Endothelial cell of umbilical vein (primary cell): ENCODE data around the gene ELMO1. TPM values are rescaled to one million over a fixed set of nuclear protein-coding genes. Genes with fewer than 3 reads are reported as not detected.

Experiments used
- BruUV-seq: library from RNA; stranded (reverse); fragments of 400-500 nt; replicated peaks from 2 replicates; lab custom pipeline; 2021; lab: Mats Ljungman, UMichigan
- CTCF ChIA-PET: fragments of 300-600, 350-600 bp; sonication (Branson Sonifier 250); formaldehyde crosslinking; loops from one replicate; lab custom pipeline; 2021; ENCODE audit warnings: antibody characterized with exemption, inconsistent platforms; lab: Charles Lee
- POLR2A ChIA-PET: fragments of 300-600, 350-600 bp; sonication (Branson Sonifier 250); formaldehyde crosslinking; loops from one replicate; lab custom pipeline; 2021; ENCODE audit warnings: antibody characterized with exemption, inconsistent platforms; lab: Charles Lee
- DNase-seq: peaks from one replicate; pipeline ENCODE4 v3.0.0-alpha.2; 2011; ENCODE audit warnings: low read depth, low spot score
- FAIRE-seq: peaks from 2 replicates; lab custom pipeline; 2011; peaks lifted over from hg19 to GRCh38; lab: Jason Lieb, UNC
- H2AFZ ChIP-seq: 2 replicates; pipeline ENCODE4 v1.6.0; 2012; ENCODE audit warnings: low read depth, low read length, control low read depth, inconsistent platforms
- H3K27ac ChIP-seq: 2 replicates; pipeline ENCODE4 v1.5.1; 2011; ENCODE audit warnings: low read depth, mild to moderate bottlenecking, control low read depth, low read length, moderate library complexity; ENCODE audit not compliant: insufficient read depth
- H3K27me3 ChIP-seq, 2 experiments: 2 replicates each; pipeline versions ENCODE4 v1.6.0 to v1.6.1; 2011; ENCODE audit warnings: low read length in 2 of 2, mixed read lengths in 1 of 2; ENCODE audit not compliant: control insufficient read depth in 2 of 2, insufficient read depth in 2 of 2
- H3K36me3 ChIP-seq, 2 experiments: 2 replicates in 1 of 2; 3 replicates in 1 of 2; pipeline ENCODE4 v1.5.1; 2011; ENCODE audit warnings: low read length in 2 of 2, mild to moderate bottlenecking in 1 of 2, moderate library complexity in 1 of 2; ENCODE audit not compliant: control insufficient read depth in 2 of 2, insufficient read depth in 2 of 2; ENCODE audit errors: extremely low read depth in 1 of 2
- H3K4me1 ChIP-seq: 3 replicates; pipeline ENCODE4 v1.5.1; 2011; ENCODE audit warnings: mild to moderate bottlenecking, low read length; ENCODE audit not compliant: control insufficient read depth, insufficient read depth; ENCODE audit errors: extremely low read depth
- H3K4me2 ChIP-seq: 2 replicates; pipeline ENCODE4 v1.6.1; 2011; ENCODE audit warnings: low read length, control low read depth, mixed read lengths; ENCODE audit not compliant: insufficient read depth
- H3K4me3 ChIP-seq, 3 experiments: fragments of 200-600 bp in 1 of 3; sonication (generic), shearing (Covaris generic) in 1 of 3; replicated peaks in 1 of 3; 2 replicates each; pipeline ENCODE4 v1.5.1; 2011 to 2016; ENCODE audit warnings: control low read depth in 3 of 3, low read length in 3 of 3, mild to moderate bottlenecking in 2 of 3, inconsistent platforms in 1 of 3, low read depth in 1 of 3, moderate library complexity in 1 of 3; ENCODE audit not compliant: insufficient read depth in 1 of 3
- H3K79me2 ChIP-seq: 2 replicates; pipeline ENCODE4 v1.6.0; 2012; ENCODE audit warnings: low read length, inconsistent platforms; ENCODE audit not compliant: control insufficient read depth, insufficient read depth
- H3K9ac ChIP-seq: replicated peaks from 2 replicates; pipeline ENCODE3; 2011; ENCODE audit warnings: low read length, control low read depth; ENCODE audit not compliant: insufficient read depth; ENCODE audit errors: extremely low read depth
- H3K9me1 ChIP-seq: replicated peaks from 3 replicates; pipeline ENCODE4 v1.6.0; 2011; ENCODE audit warnings: mild to moderate bottlenecking, low read length; ENCODE audit not compliant: control insufficient read depth, insufficient read depth; ENCODE audit errors: extremely low read depth
- H3K9me3 ChIP-seq: replicated peaks from 2 replicates; pipeline ENCODE4 v1.5.1; 2012; ENCODE audit warnings: low read length, inconsistent platforms; ENCODE audit not compliant: control insufficient read depth, insufficient read depth
- H4K20me1 ChIP-seq: replicated peaks from 2 replicates; pipeline ENCODE3; 2011; ENCODE audit warnings: mild to moderate bottlenecking, low read length; ENCODE audit not compliant: control insufficient read depth, insufficient read depth; ENCODE audit errors: extremely low read depth
- CTCF ChIP-seq, 2 donors: IDR thresholded peaks; 1 replicate in 1 of 2; 2 replicates in 1 of 2; pipeline ENCODE4 v1.5.1; 2011; ENCODE audit warnings: low read length in 2 of 2, mild to moderate bottlenecking in 2 of 2, moderate library complexity in 2 of 2, control low read depth in 1 of 2, inconsistent platforms in 1 of 2, low read depth in 1 of 2; ENCODE audit not compliant: insufficient read depth in 1 of 2; ENCODE audit errors: extremely low read depth in 1 of 2
- EZH2 ChIP-seq: IDR thresholded peaks from 2 replicates; pipeline ENCODE4 v1.6.1; 2012; ENCODE audit warnings: borderline replicate concordance, low read depth, mild to moderate bottlenecking, moderate library complexity, low read length, inconsistent platforms; ENCODE audit not compliant: severe bottlenecking
- FOS ChIP-seq: IDR thresholded peaks from 2 replicates; pipeline ENCODE4 v1.6.1; 2011; ENCODE audit warnings: mild to moderate bottlenecking, low read length, moderate library complexity, borderline replicate concordance; ENCODE audit not compliant: insufficient read depth
- GATA2 ChIP-seq: IDR thresholded peaks from 2 replicates; pipeline ENCODE4 v1.7.0; 2011; ENCODE audit warnings: low read depth, mild to moderate bottlenecking, moderate library complexity, mixed read lengths, low read length; ENCODE audit not compliant: insufficient read length, insufficient read depth
- JUN ChIP-seq: IDR thresholded peaks from 2 replicates; pipeline ENCODE4 v1.6.1; 2011; ENCODE audit warnings: borderline replicate concordance, low read depth; ENCODE audit not compliant: insufficient read length, insufficient read depth
- MYC ChIP-seq: IDR thresholded peaks from one replicate; pipeline ENCODE4 v1.6.1; 2011; ENCODE audit warnings: mild to moderate bottlenecking, low read depth, low read length
- POLR2A ChIP-seq: IDR thresholded peaks from 2 replicates; pipeline ENCODE4 v1.6.1; 2012; ENCODE audit warnings: low read depth, mild to moderate bottlenecking, control low read depth, low read length
- POLR2AphosphoS5 ChIP-seq: IDR thresholded peaks from 2 replicates; pipeline ENCODE4 v1.6.1; 2012; ENCODE audit warnings: low read depth, mild to moderate bottlenecking, control low read depth, low read length, moderate library complexity; ENCODE audit not compliant: insufficient read depth
- dilution Hi-C: fragments of 300-500 bp; cut with MboI; formaldehyde crosslinking; loops from one replicate; pipeline ENCODE4 v1.15.0; 2019; ENCODE audit warnings: low sequenced_read_pairs; ENCODE audit not compliant: extremely low pct_ligation_motif_present
- intact Hi-C: fragments of 100-400 bp; cut with micrococcal nuclease; formaldehyde crosslinking; loops from one replicate; pipeline ENCODE4 v1.10.0; 2022
- polyA plus RNA-seq, 4 experiments: library from polyadenylated mRNA; depleted of rRNA in 3 of 4; stranded (reverse) in 3 of 4; unstranded in 1 of 4; fragments of >200 nt; gene quantifications; 2 replicates each; pipeline versions ENCODE4 v1.2.1 to v1.2.3, GENCODE V29; 2011 to 2012; ENCODE audit warnings: missing spikeins in 1 of 4
- total RNA-seq: library from RNA; stranded (reverse); gene quantifications from 2 replicates; pipeline ENCODE4 v1.2.3, GENCODE V29; 2021
- TF ChIP-seq, protein P1 (sequence below): IDR thresholded peaks from 2 replicates; pipeline ENCODE4 v1.6.1; 2011; ENCODE audit not compliant: insufficient read depth, insufficient read length

Gene ELMO1
- total and polyA plus RNA-seq, 2 donors (not counting 3 experiments of a cell fraction or from before 2014, with no cell fraction given) = 17.0 to 30.6 TPM

DNA sequence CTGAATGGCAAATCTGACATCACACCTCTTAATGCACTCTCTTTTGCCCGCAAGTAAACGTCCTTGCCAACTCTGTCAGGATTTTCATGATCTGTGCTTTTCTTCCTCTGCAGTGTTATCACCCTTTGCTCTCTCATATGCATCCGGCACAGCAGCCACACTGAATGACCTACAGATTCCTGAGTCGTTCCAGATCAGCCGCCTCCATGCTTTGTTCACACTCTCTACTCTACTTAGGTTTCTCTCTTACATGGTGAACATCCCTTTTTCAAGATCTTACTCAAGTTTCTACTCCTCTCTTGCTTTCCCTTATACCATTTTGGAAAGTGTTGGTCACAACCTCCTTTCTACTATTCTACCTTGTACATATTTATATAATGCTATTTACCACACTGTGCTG, 596.6 kb downstream of the ELMO1 start:
- intact Hi-C loops (no loop called here), dilution Hi-C loops (no loop called here)
- Histone ChIP-seq H3K9me3 (no peaks in the 10 kb centered on the region), H3K4me1 (no peaks in the 10 kb centered on the region), H3K4me3 (no peak overlapping the region), H3K79me2 (no peaks in the 10 kb centered on the region), H3K9me1 (no peaks in the 10 kb centered on the region), H3K9ac (no peak overlapping the region), H3K27me3 (no peaks in the 10 kb centered on the region), H2AFZ (no peak overlapping the region), H3K36me3 (peaks cover 0 to 4% of the 10 kb centered on the region in 2 experiments), H3K27ac (no peak overlapping the region), H4K20me1 (no peaks in the 10 kb centered on the region), H3K4me2 (no peak overlapping the region)
- no peak for TF ChIP-seq FOS
- TF ChIP-seq POLR2AphosphoS5 = no peak
- no peak for TF ChIP-seq EZH2
- TF ChIP-seq JUN = no peak
- TF ChIP-seq MYC = no peak
- TF ChIP-seq CTCF (IDR thresholded peaks at IDR 0.05; ENCODE audit: extremely low read depth in 1 of 2, insufficient read depth in 1 of 2, low read depth in 1 of 2, low read length in 2 of 2) = no peak
- TF ChIP-seq, protein P1, sequence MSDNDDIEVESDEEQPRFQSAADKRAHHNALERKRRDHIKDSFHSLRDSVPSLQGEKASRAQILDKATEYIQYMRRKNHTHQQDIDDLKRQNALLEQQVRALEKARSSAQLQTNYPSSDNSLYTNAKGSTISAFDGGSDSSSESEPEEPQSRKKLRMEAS = no peak
- TF ChIP-seq POLR2A = no peak
- TF ChIP-seq GATA2 = no peak
- ChIA-PET POLR2A (no interaction called here), CTCF (no interaction called here)
- FAIRE-seq = no peak
- peak; percentile 6 for DNase-seq
- no TSS peak for BruUV-seq
